Transverse colon (tissue), 4 donors: ENCODE results near the gene ELK4. TPM values are rescaled to one million over a fixed set of nuclear protein-coding genes. Genes with fewer than 3 reads are reported as not detected.

Source experiments
- DNase-seq: peaks from one replicate; pipeline ENCODE4 v3.0.0-alpha.2; 2019
- H3K27ac ChIP-seq, 4 donors: fragments of 200-600 bp; sonication (generic); 2 replicates each; pipeline ENCODE4 v1.5.1; 2016 to 2018; ENCODE audit warnings: inconsistent platforms in 4 of 4
- H3K27me3 ChIP-seq: fragments of 200-600 bp; sonication (generic); 2 replicates; pipeline ENCODE4 v1.5.1; 2017; ENCODE audit warnings: inconsistent platforms
- H3K36me3 ChIP-seq, 4 donors: fragments of 200-600 bp; sonication (generic); 2 replicates each; pipeline ENCODE4 v1.5.1; 2017 to 2019; ENCODE audit warnings: inconsistent platforms in 4 of 4
- H3K4me1 ChIP-seq, 4 donors: fragments of 200-600 bp; sonication (generic); 2 replicates each; pipeline ENCODE4 v1.5.1; 2017 to 2020; ENCODE audit warnings: inconsistent platforms in 4 of 4
- H3K4me3 ChIP-seq, 4 donors: fragments of 200-600 bp; sonication (generic); 1 replicate in 1 of 4; 2 replicates in 3 of 4; pipeline versions ENCODE4 v1.5.1 to v1.6.1; 2017 to 2019; ENCODE audit warnings: inconsistent platforms in 4 of 4
- H3K9me3 ChIP-seq, 2 donors: fragments of 200-600 bp; sonication (generic); 2 replicates each; pipeline ENCODE4 v1.5.1; 2017 to 2019; ENCODE audit warnings: inconsistent platforms in 2 of 2
- EP300 ChIP-seq: sonication (generic); formaldehyde crosslinking; IDR thresholded peaks from one replicate; pipeline ENCODE4 v1.6.1; 2017; ENCODE audit warnings: antibody characterized with exemption, low read depth
- POLR2A ChIP-seq: fragments of 450-650 bp; IDR thresholded peaks from one replicate; pipeline ENCODE4 v1.6.1; 2016; ENCODE audit warnings: antibody characterized with exemption, mild to moderate bottlenecking, moderate library complexity
- POLR2AphosphoS5 ChIP-seq, 3 donors: sonication (generic); formaldehyde crosslinking; IDR thresholded peaks; one replicate each; pipeline ENCODE4 v1.6.1; 2016; ENCODE audit warnings: antibody characterized with exemption in 3 of 3
- WGBS, 2 donors: methylation state at CpG; one replicate each; pipeline ENCODE4 v1.1.5; 2018; ENCODE audit warnings: low coverage in 1 of 2; 5-methylcytosine and 5-hydroxymethylcytosine counted together
- in situ Hi-C, 4 donors: fragments of 200-750 bp; cut with MboI; loops; one replicate each; pipeline versions ENCODE4 v1.15.0 to v1.15.1; 2017; ENCODE audit warnings: low sequenced_read_pairs in 3 of 4, low pct_ligation_motif_present in 1 of 4, low pct_unique_long_range_greater_than_20kb in 1 of 4
- intact Hi-C: fragments of 100-400 bp; cut with DNase I; formaldehyde crosslinking; loops from one replicate; pipeline ENCODE4 v1.15.1; 2023; ENCODE audit warnings: low total_unique reads
- total RNA-seq, 4 donors: library from RNA; depleted of rRNA; stranded (reverse); fragments of >200 nt; gene quantifications; one replicate each; pipeline ENCODE4 v1.1.0, GENCODE V29; 2016
- TF ChIP-seq, protein P1 (sequence below), 5 experiments: fragments of 200-600 bp in 3 of 5; fragments of 450-650 bp in 2 of 5; sonication (generic) in 3 of 5; IDR thresholded peaks; 1 replicate in 2 of 5; 2 replicates in 3 of 5; pipeline ENCODE4 v1.5.1; 2016 to 2017; ENCODE audit warnings: antibody characterized with exemption in 5 of 5, inconsistent platforms in 3 of 5, mild to moderate bottlenecking in 2 of 5, moderate library complexity in 1 of 5

Gene ELK4
- 10 to 100 TPM; 16.0 to 24.1 (median 19.7) TPM for total RNA-seq

DNA sequence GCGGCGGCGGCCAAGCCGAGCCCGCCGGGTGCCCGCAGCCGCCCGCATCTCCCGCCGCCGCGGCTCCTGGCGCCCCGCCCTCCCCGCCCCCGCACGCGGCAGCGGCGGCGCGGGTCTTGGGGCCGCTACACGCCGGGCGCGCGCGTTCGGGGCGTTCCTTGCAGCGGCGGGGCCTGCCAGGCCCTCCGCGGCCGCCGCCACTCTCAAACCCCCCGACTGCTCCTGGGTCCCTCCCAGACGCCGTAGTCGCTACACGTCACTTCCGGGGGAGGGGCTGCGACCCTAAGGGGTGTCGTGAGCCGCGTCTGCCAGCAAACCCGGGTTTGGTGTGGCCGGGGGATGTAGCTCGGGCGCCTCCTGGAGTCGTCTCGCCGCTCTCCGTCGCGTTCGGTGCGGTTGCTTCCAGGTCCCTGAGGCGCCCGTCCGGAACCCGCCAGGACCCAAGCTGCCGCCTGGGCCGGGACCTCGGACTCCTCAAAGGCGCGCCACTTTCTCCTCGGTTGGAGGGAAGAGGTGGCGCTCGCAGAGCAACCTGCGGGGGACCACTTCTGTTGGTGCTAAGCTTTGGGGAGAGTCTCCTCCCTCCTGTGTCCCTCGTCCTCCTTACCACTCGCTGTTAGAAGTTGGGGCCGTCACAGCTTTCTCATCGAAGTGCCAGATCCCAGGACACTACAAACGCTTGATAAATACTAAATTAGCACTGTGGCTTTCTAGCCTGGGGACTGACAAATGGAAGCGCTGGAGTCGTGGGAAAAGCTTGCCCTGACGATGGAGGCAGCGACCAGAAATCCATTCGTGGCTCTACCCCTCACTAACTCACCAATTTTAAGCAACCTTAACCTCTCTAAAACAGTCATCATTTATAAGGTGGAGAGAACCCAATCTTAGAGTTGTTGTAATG, at the start of gene ELK4:
TSS of gene ELK4 (minus strand) at position 244 of the 901 bp plus-strand sequence. CDS start 8,129 bp downstream, outside the sequence.
- Histone ChIP-seq H3K27me3 (no peaks in the 10 kb centered on the region), H3K36me3 (no peaks in the 10 kb centered on the region), H3K4me1 (peaks cover 12 to 40% (median 29%) of the 10 kb centered on the region in 4 donors), H3K4me3 (peak within 1 kb of the TSS; percentile 67 to 97 (median 78)), H3K27ac (peak within 1 kb of the TSS; percentile 97 to 100 (median 99)), H3K9me3 (no peaks in the 10 kb centered on the region)
- in situ Hi-C loops = no loop called here
- peak; percentile 91 for TF ChIP-seq POLR2A
- TF ChIP-seq POLR2AphosphoS5 (IDR thresholded peaks at IDR 0.05) = peak; percentile 96 to 98 (median 97)
- TF ChIP-seq, protein P1, sequence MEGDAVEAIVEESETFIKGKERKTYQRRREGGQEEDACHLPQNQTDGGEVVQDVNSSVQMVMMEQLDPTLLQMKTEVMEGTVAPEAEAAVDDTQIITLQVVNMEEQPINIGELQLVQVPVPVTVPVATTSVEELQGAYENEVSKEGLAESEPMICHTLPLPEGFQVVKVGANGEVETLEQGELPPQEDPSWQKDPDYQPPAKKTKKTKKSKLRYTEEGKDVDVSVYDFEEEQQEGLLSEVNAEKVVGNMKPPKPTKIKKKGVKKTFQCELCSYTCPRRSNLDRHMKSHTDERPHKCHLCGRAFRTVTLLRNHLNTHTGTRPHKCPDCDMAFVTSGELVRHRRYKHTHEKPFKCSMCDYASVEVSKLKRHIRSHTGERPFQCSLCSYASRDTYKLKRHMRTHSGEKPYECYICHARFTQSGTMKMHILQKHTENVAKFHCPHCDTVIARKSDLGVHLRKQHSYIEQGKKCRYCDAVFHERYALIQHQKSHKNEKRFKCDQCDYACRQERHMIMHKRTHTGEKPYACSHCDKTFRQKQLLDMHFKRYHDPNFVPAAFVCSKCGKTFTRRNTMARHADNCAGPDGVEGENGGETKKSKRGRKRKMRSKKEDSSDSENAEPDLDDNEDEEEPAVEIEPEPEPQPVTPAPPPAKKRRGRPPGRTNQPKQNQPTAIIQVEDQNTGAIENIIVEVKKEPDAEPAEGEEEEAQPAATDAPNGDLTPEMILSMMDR (IDR thresholded peaks at IDR 0.05) = peak; percentile 64 to 91 (median 77)
- TF ChIP-seq EP300 = no peak
- intact Hi-C loops = loop anchor here (10.0 kb wide), 1 partner anchor 47 kb away; no protein-coding TSS in a partner anchor
- 1% methylated on average over 37 of the region's 83 CpGs; no CpG with 5 or more reads in 1 of the 2 donors for WGBS, 2 donors
- peak; percentile 99 for DNase-seq

DNA sequence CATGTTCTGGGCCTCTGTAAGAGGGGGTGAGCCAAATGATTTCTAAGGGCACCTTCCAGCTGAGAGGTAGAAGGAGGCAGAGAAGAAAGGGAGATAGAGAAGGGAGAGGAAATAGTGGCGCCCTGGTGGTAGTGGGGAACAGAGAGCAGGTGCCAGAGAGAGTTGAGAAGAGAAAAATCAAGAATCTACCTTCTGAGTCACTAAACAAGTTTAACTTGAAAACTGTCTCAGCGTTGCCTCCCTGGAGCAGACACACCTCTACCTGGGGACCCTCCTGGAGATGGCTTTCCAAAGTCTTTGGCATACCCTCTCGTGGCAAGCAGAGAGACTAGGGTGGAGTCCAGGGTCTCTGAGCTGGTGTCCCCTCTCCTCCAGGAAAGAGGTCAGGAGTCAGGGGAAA, 49.6 kb upstream of the ELK4 start:
- TF ChIP-seq POLR2AphosphoS5 (IDR thresholded peaks at IDR 0.05) (no peak), EP300 (no peak), POLR2A (no peak)
- TF ChIP-seq, protein P1 (IDR thresholded peaks at IDR 0.05) = no peak
- Histone ChIP-seq H3K9me3 (no peaks in the 10 kb centered on the region), H3K36me3 (no peaks in the 10 kb centered on the region), H3K4me1 (peaks cover 0 to 38% (median 26%) of the 10 kb centered on the region in 4 donors), H3K4me3 (no peak overlapping the region), H3K27ac (no peak overlapping the region), H3K27me3 (no peaks in the 10 kb centered on the region)
- in situ Hi-C loops (no loop called here), intact Hi-C loops (no loop called here)
- WGBS, 2 donors = 74% methylated on average over 3 of the region's 3 CpGs; no CpG with 5 or more reads in 1 of the 2 donors
- DNase-seq = no peak

- Histone ChIP-seq H3K4me1 (peaks cover 0 to 49% (median 34%) of the 10 kb centered on the region in 4 donors), H3K36me3 (no peaks in the 10 kb centered on the region), H3K4me3 (peak within 1 kb of the TSS; percentile 68 to 86 (median 73)), H3K27ac (peak within 1 kb of the TSS; percentile 67 to 87 (median 83)), H3K27me3 (no peaks in the 10 kb centered on the region), H3K9me3 (no peaks in the 10 kb centered on the region)
- WGBS, 2 donors = 1% methylated on average over 48 of the region's 86 CpGs; no CpG with 5 or more reads in 1 of the 2 donors
- intact Hi-C loops (no loop called here), in situ Hi-C loops (no loop called here)
- peak; percentile 60 for DNase-seq
- TF ChIP-seq POLR2A (no peak), POLR2AphosphoS5 (IDR thresholded peaks at IDR 0.05) (peak in 1 of 3 donors; percentile 17)
Measured at GRCh38 chr1:205680073-205680851, 48.5 kb upstream of the ELK4 start, which contains the start of gene SLC45A3. Gene SLC45A3 (minus strand): TSS chr1:205680509. CDS start chr1:205664656, 15,853 bp downstream.

- peak overlapping the region in 3 of 4 donors; percentile 71 to 86 (median 75) for H3K4me3 ChIP-seq
- in situ Hi-C loops (no loop called here), intact Hi-C loops (no loop called here)
- 50 to 68% methylated on average over 1 to 9 of the region's 10 CpGs for WGBS, 2 donors
- no peaks in the 10 kb centered on the region for H3K36me3 ChIP-seq
- TF ChIP-seq EP300 (no peak), POLR2A (no peak), POLR2AphosphoS5 (IDR thresholded peaks at IDR 0.05) (no peak)
- TF ChIP-seq, protein P1 (IDR thresholded peaks at IDR 0.05) = no peak
- no peak for DNase-seq
- no peaks in the 10 kb centered on the region for H3K27me3 ChIP-seq
- peaks cover 0 to 64% (median 38%) of the 10 kb centered on the region in 4 donors for H3K4me1 ChIP-seq
- H3K27ac ChIP-seq = peak overlapping the region; percentile 67 to 87 (median 83)
- no peaks in the 10 kb centered on the region for H3K9me3 ChIP-seq
Measured at GRCh38 chr1:205678286-205679111, 46.7 kb upstream of the ELK4 start.
